ENCODE measurements around the gene CPAMD8.

CPAMD8 gene

GRCh38 chr19:17026706-17027534 is at the start of gene CPAMD8:
Gene CPAMD8, minus strand, starts transcription at chr19:17026810. Its CDS starts 168 bp downstream, at chr19:17026642.
- Mint-ChIP-seq H3K27ac (peak within 1 kb of the TSS; percentile 30), H3K27me3 (peaks cover 59% of the 10 kb centered on the region), H3K4me1 (ENCODE audit: low read depth) (peaks cover 50% of the 10 kb centered on the region), H3K36me3 (ENCODE audit: low read depth) (no peaks in the 10 kb centered on the region), H3K4me3 (peak within 1 kb of the TSS; percentile 71), H3K9me3 (peaks cover 18% of the 10 kb centered on the region)
- intact Hi-C loops (cut with micrococcal nuclease): no loop called here

GRCh38 chr19:17075864-17076542 is 49.4 kb upstream of the CPAMD8 start:
- Mint-ChIP-seq H3K4me1 (ENCODE audit: low read depth) (peaks cover 69% of the 10 kb centered on the region), H3K36me3 (ENCODE audit: low read depth) (peaks cover 53% of the 10 kb centered on the region)

GRCh38 chr19:17075035-17075863 is 48.6 kb upstream of the CPAMD8 start, which contains the start of the genes HAUS8 and MYO9B:
Gene HAUS8, minus strand, starts transcription at chr19:17075452. Its CDS starts 30 bp downstream, at chr19:17075422.
Gene MYO9B, plus strand, starts transcription at chr19:17075777. Its CDS starts 25,941 bp downstream, at chr19:17101718.
- Mint-ChIP-seq H3K9me3 (no peaks in the 10 kb centered on the region), H3K4me3 (peak within 1 kb of the TSS; percentile 90), H3K27ac (peak within 1 kb of the TSS; percentile 88), H3K4me1 (ENCODE audit: low read depth) (peaks cover 68% of the 10 kb centered on the region), H3K36me3 (ENCODE audit: low read depth) (peaks cover 60% of the 10 kb centered on the region), H3K27me3 (no peaks in the 10 kb centered on the region)
- intact Hi-C loops (cut with micrococcal nuclease): loop anchor here (1.0 to 10.0 kb wide), 5 partner anchors 16 to 151 kb away; partner anchors contain the start of gene OCEL1

More at GRCh38 chr19:17075864-17076542, 49.4 kb upstream of the CPAMD8 start:
- intact Hi-C loops (cut with micrococcal nuclease): loop anchor here (1.0 to 10.0 kb wide), 5 partner anchors 15 to 150 kb away; partner anchors contain the start of gene OCEL1
- no peaks in the 10 kb centered on the region for H3K9me3 Mint-ChIP-seq
- H3K27ac Mint-ChIP-seq: peak overlapping the region; percentile 88
- peak overlapping the region; percentile 90 for H3K4me3 Mint-ChIP-seq
- no peaks in the 10 kb centered on the region for H3K27me3 Mint-ChIP-seq

GRCh38 chr19:17074634-17075034 is 48.0 kb upstream of the CPAMD8 start:
- peaks cover 68% of the 10 kb centered on the region for H3K4me1 Mint-ChIP-seq (ENCODE audit: low read depth)

GRCh38 chr19:17073869-17074633 is 47.4 kb upstream of the CPAMD8 start:
- Mint-ChIP-seq H3K4me1 (ENCODE audit: low read depth) (peaks cover 68% of the 10 kb centered on the region), H3K27ac (peak overlapping the region; percentile 88), H3K36me3 (ENCODE audit: low read depth) (peaks cover 64% of the 10 kb centered on the region), H3K27me3 (no peaks in the 10 kb centered on the region), H3K9me3 (no peaks in the 10 kb centered on the region), H3K4me3 (peak overlapping the region; percentile 90)
- intact Hi-C loops (cut with micrococcal nuclease): loop anchor here (2.0 to 10.0 kb wide), 2 partner anchors 17 to 111 kb away; no protein-coding TSS in a partner anchor

More at GRCh38 chr19:17074634-17075034, 48.0 kb upstream of the CPAMD8 start:
- no peaks in the 10 kb centered on the region for H3K9me3 Mint-ChIP-seq
- H3K27me3 Mint-ChIP-seq: no peaks in the 10 kb centered on the region
- H3K27ac Mint-ChIP-seq: peak overlapping the region; percentile 88
- intact Hi-C loops (cut with micrococcal nuclease): loop anchor here (1.0 to 10.0 kb wide), 5 partner anchors 16 to 152 kb away; partner anchors contain the start of gene OCEL1
- H3K36me3 Mint-ChIP-seq (ENCODE audit: low read depth): peaks cover 61% of the 10 kb centered on the region
- peak overlapping the region; percentile 90 for H3K4me3 Mint-ChIP-seq

GRCh38 chr19:17070912-17071311 is 44.3 kb upstream of the CPAMD8 start:
- Mint-ChIP-seq H3K27ac (no peak overlapping the region), H3K27me3 (no peaks in the 10 kb centered on the region), H3K36me3 (ENCODE audit: low read depth) (peaks cover 68% of the 10 kb centered on the region), H3K4me3 (no peak overlapping the region), H3K4me1 (ENCODE audit: low read depth) (peaks cover 60% of the 10 kb centered on the region), H3K9me3 (no peaks in the 10 kb centered on the region)
- intact Hi-C loops (cut with micrococcal nuclease): loop anchor here (10.0 kb wide), 1 partner anchor 114 kb away; no protein-coding TSS in a partner anchor

GRCh38 chr19:17070421-17070820 is 43.8 kb upstream of the CPAMD8 start:
- H3K27ac Mint-ChIP-seq: peak overlapping the region; percentile 7
- H3K9me3 Mint-ChIP-seq: no peaks in the 10 kb centered on the region
- H3K27me3 Mint-ChIP-seq: no peaks in the 10 kb centered on the region
- no peak overlapping the region for H3K4me3 Mint-ChIP-seq
- H3K4me1 Mint-ChIP-seq (ENCODE audit: low read depth): peaks cover 61% of the 10 kb centered on the region
- H3K36me3 Mint-ChIP-seq (ENCODE audit: low read depth): peaks cover 63% of the 10 kb centered on the region
- intact Hi-C loops (cut with micrococcal nuclease): loop anchor here (10.0 kb wide), 1 partner anchor 114 kb away; no protein-coding TSS in a partner anchor

- intact Hi-C loops (cut with micrococcal nuclease): no loop called here
- H3K36me3 Mint-ChIP-seq (ENCODE audit: low read depth): peaks cover 67% of the 10 kb centered on the region
- H3K4me1 Mint-ChIP-seq (ENCODE audit: low read depth): peaks cover 62% of the 10 kb centered on the region
- no peak overlapping the region for H3K4me3 Mint-ChIP-seq
- H3K27ac Mint-ChIP-seq: peak overlapping the region; percentile 7
- no peaks in the 10 kb centered on the region for H3K9me3 Mint-ChIP-seq
- no peaks in the 10 kb centered on the region for H3K27me3 Mint-ChIP-seq
These were observed 42.6 kb upstream of the CPAMD8 start for GRCh38 chr19:17069193-17069592.

- Mint-ChIP-seq H3K4me3 (no peak overlapping the region), H3K9me3 (no peaks in the 10 kb centered on the region), H3K27ac (no peak overlapping the region), H3K27me3 (no peaks in the 10 kb centered on the region), H3K36me3 (ENCODE audit: low read depth) (peaks cover 63% of the 10 kb centered on the region), H3K4me1 (ENCODE audit: low read depth) (peaks cover 32% of the 10 kb centered on the region)
- intact Hi-C loops (cut with micrococcal nuclease): no loop called here
These were observed 36.8 kb upstream of the CPAMD8 start for GRCh38 chr19:17063428-17063827.

GRCh38 chr19:17061691-17062090 is 35.1 kb upstream of the CPAMD8 start:
- peaks cover 72% of the 10 kb centered on the region for H3K36me3 Mint-ChIP-seq (ENCODE audit: low read depth)
- peaks cover 23% of the 10 kb centered on the region for H3K4me1 Mint-ChIP-seq (ENCODE audit: low read depth)
- H3K9me3 Mint-ChIP-seq: no peaks in the 10 kb centered on the region
- H3K4me3 Mint-ChIP-seq: no peak overlapping the region
- no peaks in the 10 kb centered on the region for H3K27me3 Mint-ChIP-seq
- intact Hi-C loops (cut with micrococcal nuclease): no loop called here
- H3K27ac Mint-ChIP-seq: no peak overlapping the region

GRCh38 chr19:17061205-17061604 is 34.6 kb upstream of the CPAMD8 start:
- Mint-ChIP-seq H3K9me3 (no peaks in the 10 kb centered on the region), H3K4me1 (ENCODE audit: low read depth) (peaks cover 18% of the 10 kb centered on the region), H3K27ac (no peak overlapping the region), H3K4me3 (no peak overlapping the region), H3K36me3 (ENCODE audit: low read depth) (peaks cover 72% of the 10 kb centered on the region), H3K27me3 (no peaks in the 10 kb centered on the region)
- intact Hi-C loops (cut with micrococcal nuclease): no loop called here

- Mint-ChIP-seq H3K27me3 (no peaks in the 10 kb centered on the region), H3K27ac (no peak overlapping the region), H3K9me3 (no peaks in the 10 kb centered on the region), H3K4me1 (ENCODE audit: low read depth) (peaks cover 18% of the 10 kb centered on the region), H3K4me3 (no peak overlapping the region), H3K36me3 (ENCODE audit: low read depth) (peaks cover 74% of the 10 kb centered on the region)
- intact Hi-C loops (cut with micrococcal nuclease): no loop called here
These were observed 34.2 kb upstream of the CPAMD8 start for GRCh38 chr19:17060802-17061201.

Data from dendritic cell treated with granulocyte-macrophage colony-stimulating factor and Interleukin-4, amounts not matched to agents 40 ng/mL and 50 ng/mL, for 4 days (primary cell).